DOHH2 (cell line): ENCODE measurements around the gene COL7A1.

Source experiments
- H3F3A ChIP-seq: fragments of 200-600 bp; sonication (generic), shearing (Covaris generic); 2 replicates; pipeline ENCODE4 v1.6.0; 2016; ENCODE audit warnings: antibody characterized with exemption, mild to moderate bottlenecking; ENCODE audit not compliant: control insufficient read depth, insufficient read depth
- H3K27ac ChIP-seq: fragments of 200-600 bp; sonication (generic); 2 replicates; pipeline ENCODE4 v1.5.1; 2014; ENCODE audit warnings: low read depth, mild to moderate bottlenecking, low read length, moderate library complexity
- H3K27me3 ChIP-seq: fragments of 200-600 bp; sonication (generic); 2 replicates; pipeline ENCODE4 v1.6.1; 2014; ENCODE audit warnings: mild to moderate bottlenecking, low read length, mixed read lengths; ENCODE audit not compliant: control insufficient read depth
- H3K36me3 ChIP-seq: fragments of 200-600 bp; sonication (generic); 2 replicates; pipeline ENCODE4 v1.6.1; 2014; ENCODE audit warnings: mild to moderate bottlenecking, low read length, moderate library complexity, mixed read lengths; ENCODE audit not compliant: control insufficient read depth
- H3K4me1 ChIP-seq: fragments of 200-600 bp; sonication (generic); 2 replicates; pipeline ENCODE4 v1.6.1; 2014; ENCODE audit warnings: mild to moderate bottlenecking, low read length, mixed read lengths; ENCODE audit not compliant: control insufficient read depth
- H3K4me2 ChIP-seq: fragments of 200-600 bp; sonication (generic); 2 replicates; pipeline ENCODE4 v1.6.0; 2014; ENCODE audit warnings: mild to moderate bottlenecking, low read length, moderate library complexity
- H3K4me3 ChIP-seq: fragments of 200-600 bp; sonication (generic); 2 replicates; pipeline ENCODE4 v1.5.1; 2014; ENCODE audit warnings: mild to moderate bottlenecking, low read length, mixed read lengths
- H3K79me2 ChIP-seq: fragments of 200-600 bp; sonication (generic); 2 replicates; pipeline ENCODE4 v1.6.1; 2014; ENCODE audit warnings: mild to moderate bottlenecking, low read length, mixed read lengths; ENCODE audit not compliant: control insufficient read depth
- H3K9me2 ChIP-seq: fragments of 200-600 bp; sonication (generic); replicated peaks from 2 replicates; pipeline ENCODE4 v1.6.1; 2014; ENCODE audit warnings: mild to moderate bottlenecking, low read length, mixed read lengths; ENCODE audit not compliant: control insufficient read depth
- H3K9me3 ChIP-seq: fragments of 200-600 bp; sonication (generic); 2 replicates; pipeline ENCODE4 v1.6.1; 2014; ENCODE audit warnings: antibody characterized with exemption, low read length, mixed read lengths; ENCODE audit not compliant: control insufficient read depth, insufficient read depth
- H4K20me1 ChIP-seq: fragments of 200-600 bp; sonication (generic); 2 replicates; pipeline ENCODE4 v1.6.0; 2014; ENCODE audit warnings: low read depth, mild to moderate bottlenecking, antibody characterized with exemption, low read length, moderate library complexity; ENCODE audit not compliant: control insufficient read depth, insufficient read depth
- EZH2phosphoT487 ChIP-seq: fragments of 200-600 bp; sonication (generic); IDR thresholded peaks from 2 replicates; pipeline ENCODE4 v1.6.1; 2017; ENCODE audit warnings: borderline replicate concordance, mild to moderate bottlenecking, antibody characterized with exemption, low read length, moderate library complexity, mixed read lengths
- TF ChIP-seq, protein P1 (sequence below): fragments of 200-600 bp; sonication (generic); IDR thresholded peaks from one replicate; pipeline ENCODE4 v1.5.1; 2014; ENCODE audit warnings: antibody characterized with exemption, mild to moderate bottlenecking, low read depth, low read length; ENCODE audit not compliant: poor library complexity, severe bottlenecking

Gene COL7A1

GRCh38 chr3:48567090-48567489, 28.0 kb downstream of the COL7A1 start:
- no peaks in the 10 kb centered on the region for H3F3A ChIP-seq
- no peak overlapping the region for H3K4me2 ChIP-seq
- no peaks in the 10 kb centered on the region for H3K36me3 ChIP-seq
- H3K27me3 ChIP-seq = no peaks in the 10 kb centered on the region
- no peaks in the 10 kb centered on the region for H3K4me1 ChIP-seq
- H4K20me1 ChIP-seq = no peaks in the 10 kb centered on the region
- H3K27ac ChIP-seq = no peak overlapping the region
- H3K9me3 ChIP-seq = no peaks in the 10 kb centered on the region
- H3K79me2 ChIP-seq = no peaks in the 10 kb centered on the region
- no peak overlapping the region for H3K4me3 ChIP-seq
- no peaks in the 10 kb centered on the region for H3K9me2 ChIP-seq
- TF ChIP-seq, protein P1, sequence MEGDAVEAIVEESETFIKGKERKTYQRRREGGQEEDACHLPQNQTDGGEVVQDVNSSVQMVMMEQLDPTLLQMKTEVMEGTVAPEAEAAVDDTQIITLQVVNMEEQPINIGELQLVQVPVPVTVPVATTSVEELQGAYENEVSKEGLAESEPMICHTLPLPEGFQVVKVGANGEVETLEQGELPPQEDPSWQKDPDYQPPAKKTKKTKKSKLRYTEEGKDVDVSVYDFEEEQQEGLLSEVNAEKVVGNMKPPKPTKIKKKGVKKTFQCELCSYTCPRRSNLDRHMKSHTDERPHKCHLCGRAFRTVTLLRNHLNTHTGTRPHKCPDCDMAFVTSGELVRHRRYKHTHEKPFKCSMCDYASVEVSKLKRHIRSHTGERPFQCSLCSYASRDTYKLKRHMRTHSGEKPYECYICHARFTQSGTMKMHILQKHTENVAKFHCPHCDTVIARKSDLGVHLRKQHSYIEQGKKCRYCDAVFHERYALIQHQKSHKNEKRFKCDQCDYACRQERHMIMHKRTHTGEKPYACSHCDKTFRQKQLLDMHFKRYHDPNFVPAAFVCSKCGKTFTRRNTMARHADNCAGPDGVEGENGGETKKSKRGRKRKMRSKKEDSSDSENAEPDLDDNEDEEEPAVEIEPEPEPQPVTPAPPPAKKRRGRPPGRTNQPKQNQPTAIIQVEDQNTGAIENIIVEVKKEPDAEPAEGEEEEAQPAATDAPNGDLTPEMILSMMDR = no peak
- TF ChIP-seq EZH2phosphoT487 = no peak

DNA sequence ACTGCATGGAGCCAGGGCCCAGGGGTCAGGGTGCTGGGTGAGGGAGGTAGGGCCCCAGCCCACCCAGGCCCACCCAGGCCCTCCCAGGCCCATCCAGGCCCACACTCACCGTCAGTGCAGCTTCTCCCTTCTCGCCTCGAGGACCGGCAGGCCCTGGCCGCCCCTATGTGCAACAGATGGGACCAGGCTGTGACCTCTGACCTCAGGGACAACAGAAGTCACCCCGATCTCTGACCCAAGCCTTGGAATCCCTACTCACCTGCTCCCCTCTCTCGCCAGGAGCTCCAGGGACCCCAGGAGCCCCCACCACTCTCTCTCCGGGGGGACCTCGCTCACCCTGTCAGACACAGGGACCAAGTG, 28.7 kb downstream of the COL7A1 start:
- Histone ChIP-seq H3K4me1 (no peaks in the 10 kb centered on the region), H3K4me3 (no peak overlapping the region), H3K4me2 (no peak overlapping the region), H3K36me3 (no peaks in the 10 kb centered on the region), H3K27ac (no peak overlapping the region), H3K79me2 (no peaks in the 10 kb centered on the region), H4K20me1 (no peaks in the 10 kb centered on the region), H3K9me2 (no peaks in the 10 kb centered on the region), H3K27me3 (no peaks in the 10 kb centered on the region), H3F3A (no peaks in the 10 kb centered on the region), H3K9me3 (no peaks in the 10 kb centered on the region)
- TF ChIP-seq EZH2phosphoT487 = no peak
- TF ChIP-seq, protein P1 = no peak

- Histone ChIP-seq H3K27me3 (0 out of 2 replicates have a peak, but pooled peaks cover 2% of the 10 kb centered on the region), H4K20me1 (no peaks in the 10 kb centered on the region), H3K4me2 (no peak overlapping the region), H3K36me3 (no peaks in the 10 kb centered on the region), H3K9me3 (no peaks in the 10 kb centered on the region), H3K4me3 (no peak overlapping the region), H3K79me2 (no peaks in the 10 kb centered on the region), H3K4me1 (peaks cover 5% of the 10 kb centered on the region), H3K27ac (no peak overlapping the region), H3K9me2 (no peaks in the 10 kb centered on the region), H3F3A (no peaks in the 10 kb centered on the region)
- TF ChIP-seq, protein P1 = no peak
- no peak for TF ChIP-seq EZH2phosphoT487
Observed at GRCh38 chr3:48565591-48566400, 29.3 kb downstream of the COL7A1 start.
